RWPE1 (cell line): ENCODE measurements around the gene SLC16A3.
A peak's percentile ranks its signal among the peaks of the same experiment; 100 is the strongest.

Experiments
- CTCF ChIA-PET: fragments of 350-600 bp; sonication (Branson Sonifier 250); formaldehyde crosslinking; extraction: SDS; loops from one replicate; lab custom pipeline; 2021; lab: Yijun Ruan, JAX
- POLR2A ChIA-PET: fragments of 400-600 bp; formaldehyde crosslinking; extraction: SDS; loops from one replicate; lab custom pipeline; 2020; ENCODE audit warnings: antibody characterized with exemption; ENCODE audit not compliant: low non-redundant PET; lab: Yijun Ruan, JAX
- DNase-seq: peaks from one replicate; pipeline ENCODE4 v3.0.0; 2012; ENCODE audit warnings: low spot score
- H3K27ac ChIP-seq: fragments of 450-650 bp; 2 replicates; pipeline ENCODE4 v1.5.1; 2017
- CTCF ChIP-seq: fragments of 450-650 bp; conservative IDR thresholded peaks from 2 replicates; pipeline ENCODE4 v1.5.1; 2017; ENCODE audit warnings: low read depth, mild to moderate bottlenecking

Gene SLC16A3

GRCh38 chr17:82271401-82271800, 42.6 kb downstream of the SLC16A3 start:
- ChIA-PET CTCF (interaction anchor here (0.6 kb wide), 1 partner anchor 142 kb away, joined by 3 read pairs; no protein-coding TSS in a partner anchor), POLR2A (interaction anchor here (0.6 kb wide), 1 partner anchor 52 kb away, joined by 3 read pairs; no protein-coding TSS in a partner anchor)
- no peak for TF ChIP-seq CTCF
- peak overlapping the region; percentile 94 for H3K27ac ChIP-seq
- DNase-seq = no peak

- H3K27ac ChIP-seq = peak overlapping the region; percentile 94
- CTCF ChIA-PET = no interaction called here
- TF ChIP-seq CTCF = no peak
- DNase-seq = no peak
- POLR2A ChIA-PET = interaction anchor here (1.1 to 1.6 kb wide), 2 partner anchors 10 to 26 kb away, joined by 4 read pairs; no protein-coding TSS in a partner anchor
Observed at GRCh38 chr17:82272495-82273326, 43.9 kb downstream of the SLC16A3 start.

- no peak for TF ChIP-seq CTCF
- POLR2A ChIA-PET = interaction anchor here (1.1 to 1.6 kb wide), 2 partner anchors 9 to 25 kb away, joined by 4 read pairs; no protein-coding TSS in a partner anchor
Observed at GRCh38 chr17:82273327-82274133, 44.7 kb downstream of the SLC16A3 start, which contains the start of gene CSNK1D. TSS of gene CSNK1D (minus strand) at chr17:82273700. CDS start at chr17:82273381, 319 bp downstream.

GRCh38 chr17:82274134-82275020, 45.5 kb downstream of the SLC16A3 start:
- DNase-seq = no peak
- ChIA-PET POLR2A (interaction anchor here (1.6 kb wide), 1 partner anchor 8 kb away, joined by 4 read pairs; no protein-coding TSS in a partner anchor), CTCF (interaction anchor here (0.6 kb wide), 1 partner anchor 23 kb away, joined by 4 read pairs; no protein-coding TSS in a partner anchor)
- no peak for TF ChIP-seq CTCF
- H3K27ac ChIP-seq = peak overlapping the region; percentile 94

More at GRCh38 chr17:82273327-82274133, 44.7 kb downstream of the SLC16A3 start, which contains the start of gene CSNK1D:
- CTCF ChIA-PET = interaction anchor here (0.6 kb wide), 1 partner anchor 24 kb away, joined by 4 read pairs; no protein-coding TSS in a partner anchor
- H3K27ac ChIP-seq = peak within 1 kb of the TSS; percentile 94
- peak; percentile 89 for DNase-seq

- no peak for DNase-seq
- ChIA-PET POLR2A (no interaction called here), CTCF (no interaction called here)
- H3K27ac ChIP-seq = peak overlapping the region; percentile 94
- no peak for TF ChIP-seq CTCF
Observed at GRCh38 chr17:82275326-82275725, 46.5 kb downstream of the SLC16A3 start.
